ENCODE measurements around the gene NKAIN4.

DNA sequence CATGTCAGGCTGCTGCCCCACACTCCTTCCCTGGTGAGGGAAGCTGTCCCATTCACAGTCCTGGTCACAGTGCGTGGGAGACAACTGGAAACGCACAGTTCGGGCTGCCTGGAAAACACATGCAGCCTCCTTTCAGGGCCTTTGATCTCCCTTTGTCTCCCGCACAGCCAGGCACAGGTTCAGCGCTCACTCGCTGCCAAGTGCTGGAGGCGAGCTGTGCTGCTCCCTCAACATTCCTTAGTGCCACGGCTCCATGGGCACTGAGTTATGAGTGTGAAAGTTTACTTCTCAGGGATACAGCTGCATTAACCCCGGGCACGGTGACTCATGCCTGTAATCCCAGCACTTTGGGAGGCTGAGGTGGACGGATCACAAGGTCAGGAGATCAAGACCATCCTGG lies 47.4 kb downstream of the NKAIN4 start:
- TF ChIP-seq, protein P1, sequence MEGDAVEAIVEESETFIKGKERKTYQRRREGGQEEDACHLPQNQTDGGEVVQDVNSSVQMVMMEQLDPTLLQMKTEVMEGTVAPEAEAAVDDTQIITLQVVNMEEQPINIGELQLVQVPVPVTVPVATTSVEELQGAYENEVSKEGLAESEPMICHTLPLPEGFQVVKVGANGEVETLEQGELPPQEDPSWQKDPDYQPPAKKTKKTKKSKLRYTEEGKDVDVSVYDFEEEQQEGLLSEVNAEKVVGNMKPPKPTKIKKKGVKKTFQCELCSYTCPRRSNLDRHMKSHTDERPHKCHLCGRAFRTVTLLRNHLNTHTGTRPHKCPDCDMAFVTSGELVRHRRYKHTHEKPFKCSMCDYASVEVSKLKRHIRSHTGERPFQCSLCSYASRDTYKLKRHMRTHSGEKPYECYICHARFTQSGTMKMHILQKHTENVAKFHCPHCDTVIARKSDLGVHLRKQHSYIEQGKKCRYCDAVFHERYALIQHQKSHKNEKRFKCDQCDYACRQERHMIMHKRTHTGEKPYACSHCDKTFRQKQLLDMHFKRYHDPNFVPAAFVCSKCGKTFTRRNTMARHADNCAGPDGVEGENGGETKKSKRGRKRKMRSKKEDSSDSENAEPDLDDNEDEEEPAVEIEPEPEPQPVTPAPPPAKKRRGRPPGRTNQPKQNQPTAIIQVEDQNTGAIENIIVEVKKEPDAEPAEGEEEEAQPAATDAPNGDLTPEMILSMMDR (IDR thresholded peaks at IDR 0.05) = no peak
- no peak for TF ChIP-seq EZH2 (IDR thresholded peaks at IDR 0.05; ENCODE audit: borderline replicate concordance, insufficient read depth, low read depth, low read length, poor library complexity, severe bottlenecking)
